Progenitor cell of endocrine pancreas (in vitro differentiated cells): Measurements from ENCODE around the gene C19orf47. TPM values are rescaled to one million over a fixed set of nuclear protein-coding genes. Genes with fewer than 3 reads are reported as not detected.
"Not testable (repeated sequence)": the region's sequence is repeated elsewhere in the genome, so short reads cannot be mapped to it uniquely, and the experiment has no call there.

Experiments
- DNase-seq: peaks from one replicate; pipeline ENCODE4 v3.0.0; 2021; ENCODE audit warnings: low spot score; ENCODE audit not compliant: unreplicated experiment
- H3K27ac Mint-ChIP-seq: 2 replicates; pipeline ENCODE4 v1.8.0; 2021; ENCODE audit warnings: mild to moderate bottlenecking, moderate library complexity, mixed read lengths
- H3K27me3 Mint-ChIP-seq: 2 replicates; pipeline ENCODE4 v1.8.0; 2021; ENCODE audit warnings: mixed read lengths
- H3K36me3 Mint-ChIP-seq: 2 replicates; pipeline ENCODE4 v1.8.0; 2022; ENCODE audit warnings: mixed read lengths; ENCODE audit not compliant: insufficient read depth
- H3K4me1 Mint-ChIP-seq: 2 replicates; pipeline ENCODE4 v1.8.0; 2021; ENCODE audit warnings: low read depth, mixed read lengths
- H3K4me3 Mint-ChIP-seq: 2 replicates; pipeline ENCODE4 v1.8.0; 2021; ENCODE audit warnings: low read depth, mild to moderate bottlenecking, moderate library complexity, mixed read lengths
- H3K9me3 Mint-ChIP-seq: 2 replicates; pipeline ENCODE4 v1.8.0; 2021; ENCODE audit warnings: low read depth, mixed read lengths
- CTCF ChIP-seq: fragments of 200-600 bp; sonication (generic); IDR thresholded peaks from one replicate; pipeline ENCODE4 v1.5.0; 2021; ENCODE audit warnings: antibody characterized with exemption, mild to moderate bottlenecking; ENCODE audit not compliant: unreplicated experiment
- total RNA-seq: library from RNA; stranded (reverse); gene quantifications from 2 replicates; pipeline ENCODE4 v1.2.1, GENCODE V29; 2021

C19orf47 gene
- total RNA-seq, 1 donor from 2014 or later, result 19.1 TPM

GRCh38 chr19:40335855-40336600, 12.2 kb downstream of the C19orf47 start:
- Mint-ChIP-seq H3K36me3 (peaks cover 22% of the 10 kb centered on the region), H3K4me1 (no peaks in the 10 kb centered on the region)
- no peak for TF ChIP-seq CTCF

DNA sequence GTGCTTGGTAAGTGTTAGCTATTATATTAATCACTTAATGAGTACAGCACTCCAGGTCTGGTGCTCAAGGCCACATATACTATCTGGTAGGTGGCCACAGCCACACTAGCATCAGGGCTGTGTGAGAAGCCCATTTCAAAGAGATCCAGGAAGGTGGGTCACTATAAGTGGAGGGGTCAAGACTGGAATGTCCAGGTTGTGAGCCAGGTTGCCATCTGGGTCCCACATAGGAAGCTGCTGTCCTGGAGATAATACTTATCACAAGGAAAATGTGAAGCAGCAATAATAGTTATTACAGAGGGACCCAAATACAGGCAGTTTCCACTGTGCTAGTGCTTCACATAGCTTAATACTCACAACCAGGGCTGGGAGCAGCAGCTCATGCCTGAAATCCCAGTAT, 13.1 kb downstream of the C19orf47 start:
- no peak overlapping the region for H3K4me3 Mint-ChIP-seq
- no peaks in the 10 kb centered on the region for H3K4me1 Mint-ChIP-seq
- H3K27me3 Mint-ChIP-seq, result no peaks in the 10 kb centered on the region
- H3K9me3 Mint-ChIP-seq, result no peaks in the 10 kb centered on the region
- DNase-seq, result no peak
- H3K36me3 Mint-ChIP-seq, result peaks cover 22% of the 10 kb centered on the region
- H3K27ac Mint-ChIP-seq, result no peak overlapping the region
- no peak for TF ChIP-seq CTCF

More at GRCh38 chr19:40335855-40336600, 12.2 kb downstream of the C19orf47 start:
- Mint-ChIP-seq H3K27ac (no peak overlapping the region), H3K27me3 (no peaks in the 10 kb centered on the region), H3K9me3 (no peaks in the 10 kb centered on the region), H3K4me3 (no peak overlapping the region)
- DNase-seq, result no peak

- H3K36me3 Mint-ChIP-seq, result peaks cover 19% of the 10 kb centered on the region
- DNase-seq, H3K9me3 Mint-ChIP-seq, H3K4me3 Mint-ChIP-seq, H3K4me1 Mint-ChIP-seq, H3K27me3 Mint-ChIP-seq, H3K27ac Mint-ChIP-seq: not testable (repeated sequence)
Observed at GRCh38 chr19:40333083-40333482, 15.1 kb downstream of the C19orf47 start.

DNA sequence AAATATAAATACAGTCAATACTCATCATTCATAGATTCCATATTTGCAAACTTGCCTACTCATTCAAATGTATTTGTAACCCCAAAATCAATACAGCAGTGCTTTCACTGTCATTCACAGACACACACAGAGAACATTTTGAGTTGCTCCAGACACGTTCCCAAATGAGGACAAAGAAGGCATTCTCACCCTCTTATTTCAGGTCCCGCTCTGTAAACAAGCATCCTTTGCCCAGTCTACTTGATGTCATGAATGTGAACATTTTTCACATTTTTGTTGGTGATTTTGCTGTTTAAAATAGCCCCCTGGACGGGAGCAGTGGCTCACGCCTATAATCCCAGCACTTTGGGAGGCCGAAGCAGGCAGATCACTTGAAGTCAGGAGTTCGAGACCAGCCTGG, 15.5 kb downstream of the C19orf47 start:
- Mint-ChIP-seq H3K9me3 (no peaks in the 10 kb centered on the region), H3K36me3 (peaks cover 19% of the 10 kb centered on the region), H3K4me1 (no peaks in the 10 kb centered on the region), H3K27me3 (no peaks in the 10 kb centered on the region), H3K27ac (no peak overlapping the region), H3K4me3 (no peak overlapping the region)
- DNase-seq, result no peak
- no peak for TF ChIP-seq CTCF

DNA sequence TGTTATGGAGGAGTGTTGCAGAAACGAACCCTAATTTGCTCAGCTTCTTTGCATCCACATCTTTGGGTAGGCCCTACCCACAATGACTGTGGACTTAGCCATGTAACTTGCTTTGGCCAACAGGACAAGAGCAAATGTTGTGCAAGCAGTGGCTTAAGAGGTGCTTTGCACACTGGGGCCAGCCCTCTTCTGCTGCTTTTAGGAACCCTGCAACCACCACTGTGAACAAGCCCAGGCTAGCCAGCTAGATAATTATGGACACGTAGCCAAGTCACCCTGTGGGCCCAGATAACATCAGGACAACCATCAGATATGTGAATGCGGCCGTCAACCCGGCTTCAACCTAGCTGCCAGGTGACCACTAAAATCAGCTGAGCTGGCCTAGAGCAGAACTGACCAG, 17.1 kb downstream of the C19orf47 start:
- no peak for DNase-seq
- no peak for TF ChIP-seq CTCF
- H3K9me3 Mint-ChIP-seq, result no peaks in the 10 kb centered on the region
- H3K4me1 Mint-ChIP-seq, result no peaks in the 10 kb centered on the region
- peaks cover 17% of the 10 kb centered on the region for H3K36me3 Mint-ChIP-seq
- no peak overlapping the region for H3K27ac Mint-ChIP-seq
- H3K27me3 Mint-ChIP-seq, result no peaks in the 10 kb centered on the region
- no peak overlapping the region for H3K4me3 Mint-ChIP-seq

DNA sequence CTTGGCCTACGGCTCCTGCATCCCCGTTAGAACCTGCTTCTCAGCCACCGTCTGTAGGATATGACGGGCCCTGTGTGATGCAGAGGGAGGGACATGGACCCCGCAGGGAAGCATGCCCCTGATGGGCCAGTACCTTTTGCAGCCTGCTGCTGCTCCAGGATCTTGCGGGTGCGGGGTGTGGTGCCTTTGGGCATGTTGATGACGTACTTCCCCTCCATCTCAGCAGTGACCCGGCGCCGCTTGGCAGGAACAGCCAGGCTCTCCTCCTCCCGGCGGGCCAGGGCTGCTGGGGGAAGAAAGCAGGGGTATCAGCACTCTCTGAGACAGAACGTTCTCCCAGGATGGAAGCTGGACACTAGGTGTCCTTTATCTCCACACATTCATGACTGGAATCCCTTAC, 22.0 kb downstream of the C19orf47 start:
- no peak for TF ChIP-seq CTCF
- Mint-ChIP-seq H3K27ac (no peak overlapping the region), H3K27me3 (no peaks in the 10 kb centered on the region), H3K4me3 (no peak overlapping the region), H3K4me1 (no peaks in the 10 kb centered on the region), H3K36me3 (peaks cover 22% of the 10 kb centered on the region), H3K9me3 (no peaks in the 10 kb centered on the region)
- no peak for DNase-seq
